Thyroid gland (tissue), 4 donors: ENCODE measurements around the gene NXPH4.

ENCODE experiments used
- POLR2A ChIP-seq, 2 donors: fragments of 450-650 bp; IDR thresholded peaks; one replicate each; pipeline ENCODE4 v1.6.1; 2017; ENCODE audit warnings: antibody characterized with exemption in 2 of 2, mild to moderate bottlenecking in 2 of 2, moderate library complexity in 1 of 2
- TF ChIP-seq, protein P1 (sequence below), 6 experiments: fragments of 200-600 bp in 3 of 6; fragments of 450-650 bp in 3 of 6; sonication (generic) in 3 of 6; IDR thresholded peaks; one replicate each; pipeline ENCODE4 v1.5.1; 2016 to 2019; ENCODE audit warnings: antibody characterized with exemption in 6 of 6, mild to moderate bottlenecking in 2 of 6, inconsistent platforms in 1 of 6, moderate library complexity in 1 of 6

DNA sequence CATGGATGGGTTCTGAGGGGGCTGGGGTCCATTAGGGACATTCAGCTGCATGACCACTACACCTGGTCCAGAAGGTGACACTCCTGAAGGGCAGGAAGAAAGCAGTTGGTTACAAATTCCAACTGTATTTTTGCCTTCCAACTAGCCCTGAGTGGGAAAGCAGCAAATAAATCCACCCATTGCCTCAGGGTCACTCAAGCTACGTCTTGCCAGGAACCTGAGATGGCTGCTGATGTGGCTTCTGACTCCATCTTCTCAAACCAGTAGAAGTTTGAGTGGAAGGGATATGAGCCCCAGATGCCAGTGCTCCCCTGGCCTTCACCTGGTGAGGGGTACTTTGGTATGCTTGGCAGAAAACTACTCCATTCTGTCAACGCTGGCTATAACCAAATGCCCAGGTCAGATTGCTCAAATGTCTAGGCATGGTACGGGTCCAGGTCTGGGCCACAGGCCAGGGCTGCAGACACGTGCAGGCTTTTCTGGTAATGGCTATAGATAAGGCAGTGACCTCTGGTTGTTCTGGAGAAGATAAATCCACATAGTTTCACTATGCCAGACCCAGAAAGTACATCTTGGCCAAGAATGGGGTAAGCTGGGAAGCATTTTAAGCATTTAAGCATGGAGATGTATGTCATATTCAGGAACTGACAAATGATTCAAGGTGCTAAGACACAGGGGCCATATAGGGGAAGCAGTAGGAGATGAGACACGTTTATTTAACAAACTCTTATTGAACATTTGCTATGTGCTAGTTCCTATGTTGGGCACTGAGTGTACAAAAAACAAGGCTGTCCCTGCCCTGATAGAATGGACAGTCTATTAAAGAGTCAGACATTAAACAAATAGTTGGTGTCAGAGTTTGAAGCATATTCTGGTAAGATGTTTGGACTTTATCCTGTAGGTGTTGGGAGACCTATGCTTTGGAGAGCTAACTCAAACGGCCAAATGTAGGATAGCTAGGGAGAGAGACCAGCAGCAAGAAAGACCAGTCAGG is 42.7 kb downstream of the NXPH4 start:
- TF ChIP-seq, protein P1, sequence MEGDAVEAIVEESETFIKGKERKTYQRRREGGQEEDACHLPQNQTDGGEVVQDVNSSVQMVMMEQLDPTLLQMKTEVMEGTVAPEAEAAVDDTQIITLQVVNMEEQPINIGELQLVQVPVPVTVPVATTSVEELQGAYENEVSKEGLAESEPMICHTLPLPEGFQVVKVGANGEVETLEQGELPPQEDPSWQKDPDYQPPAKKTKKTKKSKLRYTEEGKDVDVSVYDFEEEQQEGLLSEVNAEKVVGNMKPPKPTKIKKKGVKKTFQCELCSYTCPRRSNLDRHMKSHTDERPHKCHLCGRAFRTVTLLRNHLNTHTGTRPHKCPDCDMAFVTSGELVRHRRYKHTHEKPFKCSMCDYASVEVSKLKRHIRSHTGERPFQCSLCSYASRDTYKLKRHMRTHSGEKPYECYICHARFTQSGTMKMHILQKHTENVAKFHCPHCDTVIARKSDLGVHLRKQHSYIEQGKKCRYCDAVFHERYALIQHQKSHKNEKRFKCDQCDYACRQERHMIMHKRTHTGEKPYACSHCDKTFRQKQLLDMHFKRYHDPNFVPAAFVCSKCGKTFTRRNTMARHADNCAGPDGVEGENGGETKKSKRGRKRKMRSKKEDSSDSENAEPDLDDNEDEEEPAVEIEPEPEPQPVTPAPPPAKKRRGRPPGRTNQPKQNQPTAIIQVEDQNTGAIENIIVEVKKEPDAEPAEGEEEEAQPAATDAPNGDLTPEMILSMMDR (IDR thresholded peaks at IDR 0.05): no peak
- no peak for TF ChIP-seq POLR2A (IDR thresholded peaks at IDR 0.05)
